Measurements from ENCODE around the gene SLC35E1.
A peak's percentile ranks its signal among the peaks of the same experiment; 100 is the strongest.

SLC35E1 gene

DNA sequence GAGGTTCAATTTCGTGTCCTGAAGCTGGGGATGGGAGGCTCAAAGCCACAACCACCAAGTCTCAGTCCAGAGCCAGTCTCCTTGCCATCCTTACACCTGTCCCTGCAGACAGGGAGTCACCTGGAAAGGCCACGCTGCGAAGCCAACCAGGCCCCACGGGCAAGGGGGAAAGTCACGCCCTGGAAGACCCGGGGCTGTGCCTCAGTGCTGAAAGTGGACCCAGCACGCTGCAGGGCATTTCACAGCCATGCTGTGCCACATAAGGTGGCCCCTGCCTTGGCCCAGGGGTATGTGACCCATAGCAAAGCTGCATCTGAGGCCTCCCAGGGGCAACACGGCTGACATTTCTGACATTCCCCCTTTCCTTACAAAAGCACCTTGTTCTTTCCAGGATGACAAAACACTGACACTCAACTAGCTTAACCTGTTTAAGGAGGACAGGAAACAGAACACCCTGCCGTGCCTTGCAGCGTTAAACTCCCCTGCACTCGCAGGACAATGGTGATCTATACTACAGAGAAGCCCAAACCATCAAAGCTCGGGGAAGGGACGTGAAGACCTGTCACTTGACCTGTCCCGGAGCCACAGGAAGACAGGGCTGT is 44.8 kb downstream of the SLC35E1 start:
- no peaks in the 10 kb centered on the region for H3K9me3 ChIP-seq (ENCODE audit: severe bottlenecking)
- no peaks in the 10 kb centered on the region for H3K4me1 ChIP-seq (ENCODE audit: insufficient read depth, poor library complexity, severe bottlenecking)
- TF ChIP-seq CTCF (IDR thresholded peaks at IDR 0.05; ENCODE audit: poor library complexity, severe bottlenecking) = no peak
- no peak overlapping the region for H3K4me3 ChIP-seq (ENCODE audit: severe bottlenecking)
- H3K27ac ChIP-seq (ENCODE audit: poor library complexity, severe bottlenecking) = no peak overlapping the region
- ATAC-seq (ENCODE audit: low read depth) = no peak
- H3K27me3 ChIP-seq (ENCODE audit: insufficient read depth, poor library complexity, severe bottlenecking) = no peaks in the 10 kb centered on the region
- H3K36me3 ChIP-seq (ENCODE audit: low read depth) = peaks cover 90% of the 10 kb centered on the region
- DNase-seq (ENCODE audit: low spot score) = no peak

GRCh38 chr19:16525751-16526481 is 46.3 kb downstream of the SLC35E1 start:
- ATAC-seq (ENCODE audit: low read depth) = no peak
- H3K9me3 ChIP-seq (ENCODE audit: severe bottlenecking) = no peaks in the 10 kb centered on the region

GRCh38 chr19:16524991-16525734 is 47.1 kb downstream of the SLC35E1 start:
- peaks cover 88% of the 10 kb centered on the region for H3K36me3 ChIP-seq (ENCODE audit: low read depth)
- H3K4me3 ChIP-seq (ENCODE audit: severe bottlenecking) = no peak overlapping the region
- H3K4me1 ChIP-seq (ENCODE audit: insufficient read depth, poor library complexity, severe bottlenecking) = no peaks in the 10 kb centered on the region
- no peaks in the 10 kb centered on the region for H3K9me3 ChIP-seq (ENCODE audit: severe bottlenecking)
- H3K27ac ChIP-seq (ENCODE audit: poor library complexity, severe bottlenecking) = no peak overlapping the region
- no peaks in the 10 kb centered on the region for H3K27me3 ChIP-seq (ENCODE audit: insufficient read depth, poor library complexity, severe bottlenecking)
- no peak for ATAC-seq (ENCODE audit: low read depth)
- DNase-seq (ENCODE audit: low spot score) = peak; percentile 56
- no peak for TF ChIP-seq CTCF (IDR thresholded peaks at IDR 0.05; ENCODE audit: poor library complexity, severe bottlenecking)

More at GRCh38 chr19:16525751-16526481, 46.3 kb downstream of the SLC35E1 start:
- peaks cover 86% of the 10 kb centered on the region for H3K36me3 ChIP-seq (ENCODE audit: low read depth)
- no peak overlapping the region for H3K27ac ChIP-seq (ENCODE audit: poor library complexity, severe bottlenecking)
- H3K4me1 ChIP-seq (ENCODE audit: insufficient read depth, poor library complexity, severe bottlenecking) = no peaks in the 10 kb centered on the region
- no peak overlapping the region for H3K4me3 ChIP-seq (ENCODE audit: severe bottlenecking)
- DNase-seq (ENCODE audit: low spot score) = no peak
- no peak for TF ChIP-seq CTCF (IDR thresholded peaks at IDR 0.05; ENCODE audit: poor library complexity, severe bottlenecking)
- H3K27me3 ChIP-seq (ENCODE audit: insufficient read depth, poor library complexity, severe bottlenecking) = no peaks in the 10 kb centered on the region

GRCh38 chr19:16522559-16523377 is 49.4 kb downstream of the SLC35E1 start:
- DNase-seq (ENCODE audit: low spot score) (peak; percentile 60), ATAC-seq (ENCODE audit: low read depth) (no peak)
- H3K27ac ChIP-seq (ENCODE audit: poor library complexity, severe bottlenecking) = no peak overlapping the region
- no peaks in the 10 kb centered on the region for H3K4me1 ChIP-seq (ENCODE audit: insufficient read depth, poor library complexity, severe bottlenecking)
- TF ChIP-seq CTCF (IDR thresholded peaks at IDR 0.05; ENCODE audit: poor library complexity, severe bottlenecking) = no peak
- H3K36me3 ChIP-seq (ENCODE audit: low read depth) = peaks cover 93% of the 10 kb centered on the region
- no peaks in the 10 kb centered on the region for H3K27me3 ChIP-seq (ENCODE audit: insufficient read depth, poor library complexity, severe bottlenecking)
- no peak overlapping the region for H3K4me3 ChIP-seq (ENCODE audit: severe bottlenecking)
- H3K9me3 ChIP-seq (ENCODE audit: severe bottlenecking) = no peaks in the 10 kb centered on the region
